Activated naive CD8-positive, alpha-beta T cell treated with anti-CD3 and anti-CD28 coated beads, Interleukin-2, amount 10 ng/mL, durations not matched to agents 7 days and 5 days (primary cell): ENCODE data around the gene LRRC8E. TPM values are rescaled to one million over a fixed set of nuclear protein-coding genes. Genes with fewer than 3 reads are reported as not detected.

Experiments
- ATAC-seq: fragments of 150-1000 bp; cut with Tn5 transposase; one replicate; pipeline ENCODE4 v1.10.0; 2021; ENCODE audit warnings: low read depth, moderate library complexity
- POLR2A ChIA-PET: fragments of 350-600 bp; sonication (Branson Sonifier 250); formaldehyde crosslinking; loops from one replicate; lab custom pipeline; 2021; ENCODE audit warnings: antibody characterized with exemption; lab: Charles Lee
- DNase-seq: peaks from one replicate; pipeline ENCODE4 v3.0.0; 2021
- H3K27ac Mint-ChIP-seq: one replicate; pipeline ENCODE4 v1.8.0; 2022; ENCODE audit warnings: mild to moderate bottlenecking, mixed read lengths
- H3K27me3 Mint-ChIP-seq: one replicate; pipeline ENCODE4 v1.8.0; 2022; ENCODE audit warnings: mild to moderate bottlenecking, moderate library complexity, mixed read lengths
- H3K36me3 Mint-ChIP-seq: one replicate; pipeline ENCODE4 v1.8.0; 2021; ENCODE audit warnings: mild to moderate bottlenecking, mixed read lengths
- H3K4me1 Mint-ChIP-seq: one replicate; pipeline ENCODE4 v1.8.0; 2021; ENCODE audit warnings: mixed read lengths
- H3K4me3 Mint-ChIP-seq: one replicate; pipeline ENCODE4 v1.8.0; 2022; ENCODE audit warnings: mild to moderate bottlenecking, moderate library complexity, mixed read lengths
- H3K9me3 Mint-ChIP-seq: one replicate; pipeline ENCODE4 v1.8.0; 2021; ENCODE audit warnings: mixed read lengths
- total RNA-seq, 2 experiments: library from RNA; stranded (reverse); gene quantifications; one replicate each; pipeline ENCODE4 v1.2.3, GENCODE V29; 2021

LRRC8E gene
- total RNA-seq, 2 experiments from 2014 or later, result not detected

- ATAC-seq (no peak), DNase-seq (no peak)
- no peak overlapping the region for H3K4me3 Mint-ChIP-seq
- H3K4me1 Mint-ChIP-seq, result no peaks in the 10 kb centered on the region
- no peak overlapping the region for H3K27ac Mint-ChIP-seq
- H3K36me3 Mint-ChIP-seq, result no peaks in the 10 kb centered on the region
- POLR2A ChIA-PET, result no interaction called here
- no peaks in the 10 kb centered on the region for H3K27me3 Mint-ChIP-seq
- no peaks in the 10 kb centered on the region for H3K9me3 Mint-ChIP-seq
These were observed 38.7 kb upstream of the LRRC8E start for GRCh38 chr19:7849631-7849999.

DNA sequence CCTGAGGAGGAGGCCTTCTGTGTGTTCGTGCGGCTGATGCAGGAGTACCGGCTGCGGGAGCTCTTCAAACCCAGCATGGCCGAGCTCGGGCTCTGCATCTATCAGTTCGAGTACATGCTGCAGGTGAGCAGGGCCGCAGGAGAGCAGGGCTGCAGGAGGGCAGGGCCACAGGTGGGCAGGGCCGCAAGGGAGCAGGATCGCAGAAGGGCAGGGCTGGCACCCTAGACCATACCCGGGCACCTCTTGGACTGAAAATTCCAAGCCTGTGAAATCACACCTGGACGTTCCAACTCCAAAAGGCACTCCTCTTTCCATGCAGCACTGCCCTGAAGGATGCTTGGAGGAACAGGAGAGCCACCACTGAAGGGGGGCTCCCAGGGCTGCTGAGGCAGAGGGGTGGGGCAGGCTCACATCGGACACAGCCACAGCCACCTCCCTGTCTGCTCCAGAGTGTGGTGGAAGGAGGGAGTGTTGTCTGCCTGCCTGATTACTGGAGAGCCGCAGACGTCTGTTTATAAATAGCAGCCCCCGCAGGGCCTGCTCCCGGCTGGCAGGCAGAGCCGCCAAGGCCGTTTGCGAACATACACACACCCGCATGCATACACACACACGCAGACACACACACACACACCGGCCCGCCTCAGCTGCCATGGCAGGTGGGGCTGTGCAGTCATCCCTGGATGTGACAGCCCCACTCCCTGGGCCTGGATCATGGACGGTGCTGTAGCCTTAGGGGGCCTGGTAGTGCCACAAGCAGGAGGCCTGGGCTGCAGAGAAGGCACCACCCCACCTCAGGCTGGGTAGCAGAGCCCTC is 38.1 kb upstream of the LRRC8E start:
- H3K4me1 Mint-ChIP-seq, result no peaks in the 10 kb centered on the region
- no peak overlapping the region for H3K27ac Mint-ChIP-seq
- POLR2A ChIA-PET, result no interaction called here
- DNase-seq (no peak), ATAC-seq (no peak)
- no peaks in the 10 kb centered on the region for H3K9me3 Mint-ChIP-seq
- H3K36me3 Mint-ChIP-seq, result no peaks in the 10 kb centered on the region
- no peak overlapping the region for H3K4me3 Mint-ChIP-seq
- no peaks in the 10 kb centered on the region for H3K27me3 Mint-ChIP-seq

DNA sequence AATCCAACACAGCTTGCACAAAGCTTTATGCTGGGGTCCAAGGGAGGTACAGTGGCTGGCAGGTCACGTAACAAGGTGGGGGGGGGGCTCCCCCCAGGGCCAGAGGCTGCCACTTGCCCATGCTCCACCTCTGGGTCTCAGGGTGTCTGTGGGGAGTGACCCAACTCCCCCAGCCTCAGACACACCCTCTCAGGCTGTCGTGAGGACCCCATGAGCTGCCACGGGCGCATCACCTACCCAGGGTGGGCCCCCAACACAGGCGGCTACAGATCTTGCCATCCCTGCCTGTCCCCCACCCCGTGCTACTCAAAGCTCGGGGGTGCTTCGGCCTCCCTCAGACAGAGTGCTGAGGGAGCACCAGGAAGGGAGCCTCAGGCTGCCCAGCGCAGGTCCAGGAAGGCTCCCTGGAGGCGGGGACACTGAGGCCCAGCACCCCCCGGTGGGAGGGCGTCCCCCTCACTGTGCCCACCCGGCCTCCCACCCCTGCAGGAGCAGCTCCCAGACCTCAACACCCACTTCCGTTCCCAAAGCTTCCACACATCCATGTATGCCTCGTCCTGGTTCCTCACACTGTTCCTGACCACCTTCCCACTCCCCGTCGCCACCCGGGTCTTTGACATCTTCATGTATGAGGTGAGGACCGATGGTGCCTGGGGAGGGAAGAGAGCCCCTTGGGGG is 37.2 kb upstream of the LRRC8E start:
- no peaks in the 10 kb centered on the region for H3K36me3 Mint-ChIP-seq
- no peak overlapping the region for H3K4me3 Mint-ChIP-seq
- no peaks in the 10 kb centered on the region for H3K9me3 Mint-ChIP-seq
- ATAC-seq (no peak), DNase-seq (no peak)
- H3K27ac Mint-ChIP-seq, result no peak overlapping the region
- POLR2A ChIA-PET, result interaction anchor here (0.7 kb wide), 1 partner anchor 836 kb away, joined by 4 read pairs; no protein-coding TSS in a partner anchor
- no peaks in the 10 kb centered on the region for H3K27me3 Mint-ChIP-seq
- no peaks in the 10 kb centered on the region for H3K4me1 Mint-ChIP-seq

- Mint-ChIP-seq H3K4me3 (no peak overlapping the region), H3K4me1 (no peaks in the 10 kb centered on the region), H3K27me3 (no peaks in the 10 kb centered on the region), H3K9me3 (no peaks in the 10 kb centered on the region), H3K27ac (no peak overlapping the region), H3K36me3 (no peaks in the 10 kb centered on the region)
- DNase-seq (no peak), ATAC-seq (no peak)
- POLR2A ChIA-PET, result interaction anchor here (0.7 kb wide), 1 partner anchor 837 kb away, joined by 4 read pairs; no protein-coding TSS in a partner anchor
These were observed 36.4 kb upstream of the LRRC8E start for GRCh38 chr19:7851623-7852500.

DNA sequence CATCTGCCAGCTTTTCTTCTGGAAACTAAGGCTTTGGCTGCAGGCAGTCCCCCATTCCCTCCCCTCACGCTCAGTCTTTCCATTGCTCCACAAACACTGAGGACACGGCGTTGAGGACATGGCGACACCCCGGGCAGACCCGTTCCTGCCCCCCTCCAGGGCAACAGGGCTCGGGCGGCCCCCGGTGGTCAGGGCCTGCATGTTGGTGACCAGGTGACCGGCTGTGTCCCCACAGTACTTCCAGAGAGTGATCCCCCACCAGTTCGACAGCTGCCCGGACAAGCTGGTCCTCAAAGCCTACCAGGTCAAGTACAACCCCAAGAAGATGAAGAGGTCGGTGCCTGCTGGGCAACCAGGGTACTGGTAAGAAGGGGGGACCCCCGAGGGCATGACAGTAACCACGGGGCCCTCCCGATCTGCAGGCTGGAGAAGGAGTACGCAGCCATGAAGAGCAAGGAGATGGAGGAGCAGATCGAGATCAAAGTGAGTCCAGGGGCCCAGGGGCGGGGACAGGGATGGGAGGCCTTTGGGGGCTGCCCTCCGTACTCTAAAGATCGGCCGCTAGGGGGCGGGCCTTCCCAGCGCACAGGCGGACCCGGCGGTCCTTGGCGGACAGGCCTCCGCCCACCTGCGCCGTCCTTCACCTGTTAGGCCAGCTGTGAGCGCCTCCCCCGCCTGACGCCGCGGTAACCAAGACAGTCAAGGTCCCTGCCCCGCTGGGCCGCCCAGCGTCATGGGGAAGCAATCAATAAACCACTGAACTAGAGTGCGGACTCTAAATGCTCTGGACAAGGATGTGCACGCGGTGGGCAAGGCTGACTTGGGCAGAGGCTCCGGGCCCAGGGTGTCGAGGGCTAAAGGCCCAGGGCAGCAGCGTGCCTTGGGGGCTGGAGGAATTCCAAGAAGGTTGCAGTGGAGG is 35.2 kb upstream of the LRRC8E start:
- no peaks in the 10 kb centered on the region for H3K27me3 Mint-ChIP-seq
- no peaks in the 10 kb centered on the region for H3K4me1 Mint-ChIP-seq
- DNase-seq (peak; percentile 82), ATAC-seq (peak; percentile 87)
- H3K9me3 Mint-ChIP-seq, result no peaks in the 10 kb centered on the region
- no peaks in the 10 kb centered on the region for H3K36me3 Mint-ChIP-seq
- no peak overlapping the region for H3K27ac Mint-ChIP-seq
- POLR2A ChIA-PET, result interaction anchor here (0.5 kb wide), 1 partner anchor 28 kb away, joined by 3 read pairs; no protein-coding TSS in a partner anchor
- no peak overlapping the region for H3K4me3 Mint-ChIP-seq

GRCh38 chr19:7853770-7854128 is 34.6 kb upstream of the LRRC8E start:
- H3K9me3 Mint-ChIP-seq, result no peaks in the 10 kb centered on the region
- H3K27ac Mint-ChIP-seq, result no peak overlapping the region
- POLR2A ChIA-PET, result interaction anchor here (0.5 kb wide), 1 partner anchor 28 kb away, joined by 3 read pairs; no protein-coding TSS in a partner anchor
- H3K4me3 Mint-ChIP-seq, result no peak overlapping the region
- ATAC-seq (no peak), DNase-seq (no peak)
- H3K27me3 Mint-ChIP-seq, result no peaks in the 10 kb centered on the region
- no peaks in the 10 kb centered on the region for H3K36me3 Mint-ChIP-seq
- H3K4me1 Mint-ChIP-seq, result peaks cover 1% of the 10 kb centered on the region

GRCh38 chr19:7855426-7856108 is 32.7 kb upstream of the LRRC8E start:
- H3K4me1 Mint-ChIP-seq, result peaks cover 1% of the 10 kb centered on the region
- H3K4me3 Mint-ChIP-seq, result no peak overlapping the region
- POLR2A ChIA-PET, result no interaction called here
- ATAC-seq, result no peak
- no peaks in the 10 kb centered on the region for H3K9me3 Mint-ChIP-seq
- no peak overlapping the region for H3K27ac Mint-ChIP-seq
- H3K36me3 Mint-ChIP-seq, result no peaks in the 10 kb centered on the region
- no peaks in the 10 kb centered on the region for H3K27me3 Mint-ChIP-seq
- no peak for DNase-seq

- no peaks in the 10 kb centered on the region for H3K9me3 Mint-ChIP-seq
- ATAC-seq (no peak), DNase-seq (no peak)
- no peaks in the 10 kb centered on the region for H3K36me3 Mint-ChIP-seq
- peaks cover 1% of the 10 kb centered on the region for H3K4me1 Mint-ChIP-seq
- no peaks in the 10 kb centered on the region for H3K27me3 Mint-ChIP-seq
- H3K27ac Mint-ChIP-seq, result no peak overlapping the region
- POLR2A ChIA-PET, result no interaction called here
- H3K4me3 Mint-ChIP-seq, result no peak overlapping the region
These were observed 32.2 kb upstream of the LRRC8E start for GRCh38 chr19:7856109-7856591.

- POLR2A ChIA-PET, result no interaction called here
- Mint-ChIP-seq H3K27me3 (no peaks in the 10 kb centered on the region), H3K4me1 (peaks cover 1% of the 10 kb centered on the region), H3K27ac (no peak overlapping the region), H3K4me3 (no peak overlapping the region), H3K36me3 (no peaks in the 10 kb centered on the region), H3K9me3 (no peaks in the 10 kb centered on the region)
- DNase-seq (no peak), ATAC-seq (no peak)
These were observed 31.3 kb upstream of the LRRC8E start for GRCh38 chr19:7856679-7857663.

- POLR2A ChIA-PET, result no interaction called here
- ATAC-seq, result no peak
- Mint-ChIP-seq H3K4me3 (no peak overlapping the region), H3K27me3 (no peaks in the 10 kb centered on the region), H3K4me1 (peaks cover 2% of the 10 kb centered on the region), H3K27ac (no peak overlapping the region), H3K9me3 (no peaks in the 10 kb centered on the region), H3K36me3 (no peaks in the 10 kb centered on the region)
- no peak for DNase-seq
These were observed 30.6 kb upstream of the LRRC8E start for GRCh38 chr19:7857727-7858108.

- Mint-ChIP-seq H3K27ac (no peak overlapping the region), H3K27me3 (no peaks in the 10 kb centered on the region), H3K36me3 (no peaks in the 10 kb centered on the region), H3K4me3 (no peak overlapping the region), H3K4me1 (peaks cover 2% of the 10 kb centered on the region), H3K9me3 (no peaks in the 10 kb centered on the region)
- ATAC-seq (no peak), DNase-seq (no peak)
- POLR2A ChIA-PET, result interaction anchor here (0.8 kb wide), 1 partner anchor 10 kb away, joined by 5 read pairs; no protein-coding TSS in a partner anchor
These were observed 30.1 kb upstream of the LRRC8E start for GRCh38 chr19:7858109-7858770.
